AG04450 (cell line): ENCODE data around the gene SLC25A13. TPM values are rescaled to one million over a fixed set of nuclear protein-coding genes. Genes with fewer than 3 reads are reported as not detected.

Source experiments
- CTCF ChIA-PET: fragments of 300-600, 350-600 bp; formaldehyde crosslinking; extraction: SDS; loops from one replicate; lab custom pipeline; 2022; ENCODE audit warnings: antibody characterized with exemption, inconsistent platforms; lab: Charles Lee
- POLR2A ChIA-PET: fragments of 350-600 bp; formaldehyde crosslinking; extraction: SDS; loops from one replicate; lab custom pipeline; 2021; ENCODE audit warnings: antibody characterized with exemption, inconsistent platforms; lab: Yijun Ruan, JAX
- DNase-seq: peaks from one replicate; pipeline ENCODE4 v3.0.0-alpha.2; 2011; ENCODE audit warnings: low read depth, low spot score
- H3K27ac ChIP-seq: one replicate; pipeline ENCODE4 v1.5.1; 2012; ENCODE audit warnings: low read depth, low read length, control low read depth
- H3K27me3 ChIP-seq: one replicate; pipeline ENCODE4 v1.6.0; 2012; ENCODE audit warnings: low read length; ENCODE audit not compliant: control insufficient read depth, insufficient read depth
- H3K4me3 ChIP-seq: 2 replicates; pipeline ENCODE4 v1.5.1; 2011; ENCODE audit warnings: mild to moderate bottlenecking, low read depth, low read length, control low read depth
- H3K9me3 ChIP-seq: 2 replicates; pipeline ENCODE4 v1.5.1; 2012; ENCODE audit warnings: low read length; ENCODE audit not compliant: control insufficient read depth, insufficient read depth
- polyA plus RNA-seq: library from polyadenylated mRNA; depleted of rRNA; stranded (reverse); fragments of >200 nt; gene quantifications from 2 replicates; pipeline ENCODE4 v1.2.3, GENCODE V29; 2011
- TF ChIP-seq, protein P1 (sequence below): IDR thresholded peaks from 2 replicates; pipeline ENCODE4 v1.5.1; 2011; ENCODE audit warnings: low read depth, low read length, control low read depth, inconsistent platforms

Gene SLC25A13
- polyA plus RNA-seq, 1 experiment, result 17.3 TPM

- Histone ChIP-seq H3K27ac (no peak overlapping the region), H3K4me3 (no peak overlapping the region), H3K27me3 (no peaks in the 10 kb centered on the region), H3K9me3 (no peaks in the 10 kb centered on the region; the same call in 1 of the 2 replicates)
- TF ChIP-seq, protein P1, sequence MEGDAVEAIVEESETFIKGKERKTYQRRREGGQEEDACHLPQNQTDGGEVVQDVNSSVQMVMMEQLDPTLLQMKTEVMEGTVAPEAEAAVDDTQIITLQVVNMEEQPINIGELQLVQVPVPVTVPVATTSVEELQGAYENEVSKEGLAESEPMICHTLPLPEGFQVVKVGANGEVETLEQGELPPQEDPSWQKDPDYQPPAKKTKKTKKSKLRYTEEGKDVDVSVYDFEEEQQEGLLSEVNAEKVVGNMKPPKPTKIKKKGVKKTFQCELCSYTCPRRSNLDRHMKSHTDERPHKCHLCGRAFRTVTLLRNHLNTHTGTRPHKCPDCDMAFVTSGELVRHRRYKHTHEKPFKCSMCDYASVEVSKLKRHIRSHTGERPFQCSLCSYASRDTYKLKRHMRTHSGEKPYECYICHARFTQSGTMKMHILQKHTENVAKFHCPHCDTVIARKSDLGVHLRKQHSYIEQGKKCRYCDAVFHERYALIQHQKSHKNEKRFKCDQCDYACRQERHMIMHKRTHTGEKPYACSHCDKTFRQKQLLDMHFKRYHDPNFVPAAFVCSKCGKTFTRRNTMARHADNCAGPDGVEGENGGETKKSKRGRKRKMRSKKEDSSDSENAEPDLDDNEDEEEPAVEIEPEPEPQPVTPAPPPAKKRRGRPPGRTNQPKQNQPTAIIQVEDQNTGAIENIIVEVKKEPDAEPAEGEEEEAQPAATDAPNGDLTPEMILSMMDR, result no peak
- POLR2A ChIA-PET, result no interaction called here
- CTCF ChIA-PET, result no interaction called here
- DNase-seq, result no peak
Measured at GRCh38 chr7:96100737-96101136, 221.2 kb downstream of the SLC25A13 start.

- peak; percentile 27 for DNase-seq
- ChIA-PET CTCF (interaction anchor here (0.6 kb wide), 1 partner anchor 553 kb away, joined by 3 read pairs; no protein-coding TSS in a partner anchor), POLR2A (no interaction called here)
- H3K9me3 ChIP-seq, result no peaks in the 10 kb centered on the region; the same call in 1 of the 2 replicates
- no peak overlapping the region for H3K27ac ChIP-seq
- TF ChIP-seq, protein P1, result no peak
- H3K4me3 ChIP-seq, result no peak overlapping the region
- H3K27me3 ChIP-seq, result no peaks in the 10 kb centered on the region
Measured at GRCh38 chr7:96097835-96098234, 224.1 kb downstream of the SLC25A13 start.

DNA sequence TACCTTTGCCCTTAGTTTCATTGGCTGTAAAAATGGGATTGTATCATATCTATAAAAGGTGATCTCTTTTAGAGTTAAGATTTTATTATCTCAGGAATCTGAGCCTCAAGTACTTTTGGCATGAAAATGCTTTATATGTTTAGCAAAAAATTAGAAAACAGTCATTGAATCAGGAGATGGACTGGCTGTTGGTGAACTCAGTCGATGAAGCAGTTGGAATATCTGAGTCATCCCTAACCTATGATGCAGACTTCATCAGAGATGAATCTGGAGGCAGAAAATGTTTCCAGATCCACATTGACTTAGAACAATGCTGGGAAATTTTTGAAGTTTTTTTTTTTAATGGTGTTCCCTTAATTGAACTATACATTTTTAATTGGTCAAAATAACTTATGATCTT lies 228.5 kb downstream of the SLC25A13 start:
- Histone ChIP-seq H3K27me3 (no peaks in the 10 kb centered on the region), H3K4me3 (no peak overlapping the region), H3K27ac (no peak overlapping the region), H3K9me3 (no peaks in the 10 kb centered on the region)
- peak; percentile 50 for DNase-seq
- TF ChIP-seq, protein P1, result no peak
- ChIA-PET POLR2A (no interaction called here), CTCF (no interaction called here)

DNA sequence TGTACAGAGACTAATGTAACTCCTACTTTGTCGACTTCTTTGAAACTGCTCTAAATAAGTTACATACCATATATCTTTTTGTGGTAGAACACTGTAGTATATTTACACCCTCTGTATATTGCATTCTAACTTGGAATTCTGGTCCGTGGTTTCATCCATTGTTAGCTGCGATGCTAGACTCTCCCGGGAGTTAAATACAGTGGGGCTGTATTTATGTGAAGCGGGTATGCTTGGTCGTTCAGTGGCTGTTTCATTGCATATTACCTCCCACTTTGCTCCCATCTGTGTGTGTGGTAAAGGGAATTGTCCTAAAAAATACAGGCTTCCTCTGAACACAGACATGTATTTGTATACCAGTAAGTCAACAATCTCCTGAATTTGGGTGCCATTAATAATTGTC lies 231.1 kb downstream of the SLC25A13 start:
- no peaks in the 10 kb centered on the region for H3K9me3 ChIP-seq
- no peaks in the 10 kb centered on the region for H3K27me3 ChIP-seq
- TF ChIP-seq, protein P1, result no peak
- DNase-seq, result no peak
- no peak overlapping the region for H3K4me3 ChIP-seq
- ChIA-PET CTCF (no interaction called here), POLR2A (no interaction called here)
- H3K27ac ChIP-seq, result no peak overlapping the region

DNA sequence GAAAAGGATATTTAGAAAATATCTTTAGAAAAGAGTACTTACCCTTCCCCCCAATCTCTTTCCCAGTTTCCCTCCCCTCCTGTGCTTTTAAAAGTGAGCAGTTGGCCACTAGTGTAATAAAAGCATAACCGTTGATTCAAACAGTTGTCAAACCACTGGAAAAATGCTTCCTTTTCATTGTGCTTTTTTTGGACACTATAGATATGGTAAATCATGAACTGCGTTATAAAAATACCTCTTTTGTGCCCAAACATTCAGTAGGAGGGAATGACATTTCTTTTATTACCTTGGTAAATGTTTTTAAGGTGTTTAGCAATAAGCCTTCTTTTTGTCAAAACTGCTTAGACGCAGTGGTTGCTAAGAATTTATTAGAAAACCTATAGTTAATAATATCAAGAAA lies 232.4 kb downstream of the SLC25A13 start:
- H3K27ac ChIP-seq, result no peak overlapping the region
- no peaks in the 10 kb centered on the region for H3K9me3 ChIP-seq
- ChIA-PET POLR2A (no interaction called here), CTCF (interaction anchor here (1.0 kb wide), 1 partner anchor 938 kb away, joined by 3 read pairs; no protein-coding TSS in a partner anchor)
- TF ChIP-seq, protein P1, result no peak
- no peak overlapping the region for H3K4me3 ChIP-seq
- no peaks in the 10 kb centered on the region for H3K27me3 ChIP-seq
- no peak for DNase-seq
